ENCODE measurements around the gene RAB3B. TPM values are rescaled to one million over a fixed set of nuclear protein-coding genes. Genes with fewer than 3 reads are reported as not detected.

The RAB3B gene
- total and polyA plus RNA-seq, 7 donors = under 0.01 to 0.04 TPM; not detected in 5

DNA sequence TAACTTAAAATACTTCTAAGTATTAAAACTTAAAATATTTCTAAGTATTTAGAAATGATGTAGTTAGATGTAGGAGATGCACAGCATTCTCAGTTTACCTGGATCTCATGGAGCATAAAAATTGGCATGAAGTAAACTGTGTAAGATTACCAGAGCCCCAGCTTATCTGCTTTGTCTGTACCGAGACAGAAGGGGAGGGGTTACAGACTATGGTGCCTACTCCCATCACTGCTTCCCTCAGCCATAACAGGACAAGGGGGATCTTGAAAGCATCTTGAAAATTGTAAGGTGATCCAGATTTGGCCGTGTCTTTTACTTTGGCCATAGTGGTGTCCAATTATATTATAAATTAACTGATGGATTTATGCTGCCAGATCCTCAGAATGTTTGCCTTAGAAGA is 130.8 kb downstream of the RAB3B start:
- Histone ChIP-seq H3K36me3 (ENCODE audit: insufficient read depth in 1 of 2, low read depth in 1 of 2) (peaks cover 0 to 9% of the 10 kb centered on the region in 2 donors), H3K27ac (peak overlapping the region; percentile 52), H3K27me3 (ENCODE audit: insufficient read depth in 3 of 3, low read length in 2 of 3) (no peaks in the 10 kb centered on the region), H3K4me3 (no peak overlapping the region), H3K4me1 (peaks cover 26% of the 10 kb centered on the region), H3K9me3 (no peaks in the 10 kb centered on the region)
- DNase-seq = no peak
- WGBS, 3 donors = 37 to 63% (median 50%) methylated on average over 2 of the region's 2 CpGs
- no peak for ATAC-seq
- intact Hi-C loops (cut with DNase I) = no loop called here
- TF ChIP-seq, protein P1, sequence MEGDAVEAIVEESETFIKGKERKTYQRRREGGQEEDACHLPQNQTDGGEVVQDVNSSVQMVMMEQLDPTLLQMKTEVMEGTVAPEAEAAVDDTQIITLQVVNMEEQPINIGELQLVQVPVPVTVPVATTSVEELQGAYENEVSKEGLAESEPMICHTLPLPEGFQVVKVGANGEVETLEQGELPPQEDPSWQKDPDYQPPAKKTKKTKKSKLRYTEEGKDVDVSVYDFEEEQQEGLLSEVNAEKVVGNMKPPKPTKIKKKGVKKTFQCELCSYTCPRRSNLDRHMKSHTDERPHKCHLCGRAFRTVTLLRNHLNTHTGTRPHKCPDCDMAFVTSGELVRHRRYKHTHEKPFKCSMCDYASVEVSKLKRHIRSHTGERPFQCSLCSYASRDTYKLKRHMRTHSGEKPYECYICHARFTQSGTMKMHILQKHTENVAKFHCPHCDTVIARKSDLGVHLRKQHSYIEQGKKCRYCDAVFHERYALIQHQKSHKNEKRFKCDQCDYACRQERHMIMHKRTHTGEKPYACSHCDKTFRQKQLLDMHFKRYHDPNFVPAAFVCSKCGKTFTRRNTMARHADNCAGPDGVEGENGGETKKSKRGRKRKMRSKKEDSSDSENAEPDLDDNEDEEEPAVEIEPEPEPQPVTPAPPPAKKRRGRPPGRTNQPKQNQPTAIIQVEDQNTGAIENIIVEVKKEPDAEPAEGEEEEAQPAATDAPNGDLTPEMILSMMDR (IDR thresholded peaks at IDR 0.05) = no peak

DNA sequence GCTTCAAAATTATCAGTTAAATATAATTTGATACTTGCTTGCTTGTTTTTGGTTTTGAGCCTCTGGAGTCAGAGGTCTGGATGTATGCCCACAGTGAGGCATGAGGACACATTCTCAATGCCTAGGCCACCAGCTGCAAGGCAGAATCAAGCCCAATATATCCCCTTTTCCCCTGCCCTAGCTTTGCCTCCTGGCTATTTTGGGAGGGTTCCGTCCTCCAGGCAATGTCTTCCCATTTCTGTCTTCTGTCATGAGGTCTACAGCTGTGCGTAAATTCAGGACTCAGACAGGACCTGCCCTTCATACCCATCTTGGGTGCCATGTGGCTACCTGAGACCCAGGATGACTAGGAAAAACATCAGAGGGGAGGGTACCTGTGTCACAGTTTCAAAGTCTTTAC is 131.2 kb downstream of the RAB3B start:
- DNase-seq (no peak), ATAC-seq (peak; percentile 41 to 77 (median 68))
- Histone ChIP-seq H3K27me3 (ENCODE audit: insufficient read depth in 3 of 3, low read length in 2 of 3) (no peaks in the 10 kb centered on the region), H3K9me3 (no peaks in the 10 kb centered on the region), H3K4me3 (no peak overlapping the region), H3K4me1 (peaks cover 26% of the 10 kb centered on the region), H3K27ac (peak overlapping the region; percentile 52), H3K36me3 (ENCODE audit: insufficient read depth in 1 of 2, low read depth in 1 of 2) (peaks cover 0 to 9% of the 10 kb centered on the region in 2 donors)
- TF ChIP-seq, protein P1 (IDR thresholded peaks at IDR 0.05) = no peak
- intact Hi-C loops (cut with DNase I) = no loop called here
- WGBS, 3 donors = 35 to 54% (median 36%) methylated on average over 2 of the region's 2 CpGs

DNA sequence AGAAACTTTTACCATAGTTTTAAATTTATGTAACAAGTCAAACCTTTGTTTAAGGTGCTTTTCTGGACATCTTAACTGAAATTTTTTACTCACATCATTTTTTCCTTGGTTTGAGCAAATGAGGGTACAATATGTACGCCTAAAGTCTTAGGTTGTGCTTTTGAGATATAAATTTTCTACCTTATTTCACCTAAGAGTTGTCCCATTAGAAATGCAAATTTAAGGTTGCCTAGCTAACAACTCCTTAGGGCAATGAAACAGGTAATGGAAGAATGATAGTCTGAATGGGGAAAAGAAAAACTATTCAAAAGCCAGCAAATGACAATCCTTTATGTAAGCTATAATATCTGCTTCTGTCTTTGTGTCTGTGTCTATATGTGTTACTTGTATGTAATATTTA is 131.6 kb downstream of the RAB3B start:
- TF ChIP-seq, protein P1 (IDR thresholded peaks at IDR 0.05) = no peak
- WGBS, 3 donors = 83 to 93% (median 91%) methylated on average over 1 of the region's 1 CpG
- no peak for DNase-seq
- intact Hi-C loops (cut with DNase I) = no loop called here
- no peak for ATAC-seq
- H3K4me1 ChIP-seq = peaks cover 26% of the 10 kb centered on the region
- no peaks in the 10 kb centered on the region for H3K9me3 ChIP-seq
- H3K4me3 ChIP-seq = no peak overlapping the region
- no peaks in the 10 kb centered on the region for H3K27me3 ChIP-seq (ENCODE audit: insufficient read depth in 3 of 3, low read length in 2 of 3)
- H3K27ac ChIP-seq = peak overlapping the region; percentile 52
- H3K36me3 ChIP-seq (ENCODE audit: insufficient read depth in 1 of 2, low read depth in 1 of 2) = peaks cover 0 to 9% of the 10 kb centered on the region in 2 donors

Other genes starting within 250 kb of the RAB3B start
- gene NRDC, start 112.0 kb downstream of the RAB3B start, total RNA-seq = 100 to 1,000 TPM; 232 to 385 (median 288) TPM
- 100 to 1,000 TPM; 132 to 346 (median 178) TPM for gene NRDC, start 112.0 kb downstream of the RAB3B start, polyA plus RNA-seq
- 1 to 10 TPM; 2.3 to 5.3 (median 4.4) TPM for gene KTI12, start 43.1 kb upstream of the RAB3B start, total RNA-seq
- gene KTI12, start 43.1 kb upstream of the RAB3B start, polyA plus RNA-seq = 10 to 100 TPM in 2 of 3 donors, 1 to 10 TPM in 1; 6.5 to 12.9 (median 10.0) TPM
- gene TXNDC12, start 64.5 kb upstream of the RAB3B start, total RNA-seq = 10 to 100 TPM; 11.6 to 18.9 (median 14.6) TPM
- gene TXNDC12, start 64.5 kb upstream of the RAB3B start, polyA plus RNA-seq = 10 to 100 TPM; 12.0 to 24.3 (median 18.1) TPM
- 10 to 100 TPM; 34.2 to 70.1 (median 55.5) TPM for gene BTF3L4, start 65.6 kb upstream of the RAB3B start, total RNA-seq
- gene BTF3L4, start 65.6 kb upstream of the RAB3B start, polyA plus RNA-seq = 10 to 100 TPM; 55.0 to 69.4 (median 57.6) TPM
- gene ZFYVE9, start 151.4 kb upstream of the RAB3B start, total RNA-seq = 10 to 100 TPM; 29.9 to 39.1 (median 32.0) TPM
- gene ZFYVE9, start 151.4 kb upstream of the RAB3B start, polyA plus RNA-seq = 10 to 100 TPM; 14.7 to 35.6 (median 22.0) TPM